Activated B cell treated with CpG ODN at 0.5 μM for 24 hours (primary cell): ENCODE data around the gene CCS. TPM values are rescaled to one million over a fixed set of nuclear protein-coding genes. Genes with fewer than 3 reads are reported as not detected.

ENCODE experiments used
- ATAC-seq: fragments of 200-7000 bp; cut with Tn5 transposase; one replicate; pipeline ENCODE4 v1.10.0; 2021; ENCODE audit warnings: low read depth, mild to moderate bottlenecking, moderate library complexity
- CTCF ChIA-PET: fragments of 350-600 bp; sonication (Branson Sonifier 250); formaldehyde crosslinking; loops from one replicate; lab custom pipeline; 2021; ENCODE audit warnings: antibody characterized with exemption; lab: Charles Lee
- POLR2A ChIA-PET: fragments of 350-600 bp; sonication (Branson Sonifier 250); formaldehyde crosslinking; loops from one replicate; lab custom pipeline; 2021; ENCODE audit warnings: antibody characterized with exemption; lab: Charles Lee
- DNase-seq: peaks from one replicate; pipeline ENCODE4 v3.0.0; 2022
- H3K27ac Mint-ChIP-seq: one replicate; pipeline ENCODE4 v1.8.0; 2020; ENCODE audit warnings: mixed read lengths
- H3K27me3 Mint-ChIP-seq: one replicate; pipeline ENCODE4 v1.8.0; 2021; ENCODE audit warnings: mixed read lengths
- H3K36me3 Mint-ChIP-seq: one replicate; pipeline ENCODE4 v1.8.0; 2021; ENCODE audit warnings: low read depth, mixed read lengths
- H3K4me1 Mint-ChIP-seq: one replicate; pipeline ENCODE4 v1.8.0; 2021; ENCODE audit warnings: mixed read lengths
- H3K4me3 Mint-ChIP-seq: one replicate; pipeline ENCODE4 v1.8.0; 2020; ENCODE audit warnings: mild to moderate bottlenecking, mixed read lengths
- H3K9me3 Mint-ChIP-seq: one replicate; pipeline ENCODE4 v1.8.0; 2020; ENCODE audit warnings: mixed read lengths
- intact Hi-C: fragments of 100-400 bp; cut with micrococcal nuclease; formaldehyde crosslinking; loops from one replicate; pipeline ENCODE4 v1.15.1; 2024
- total RNA-seq: library from RNA; stranded (reverse); gene quantifications from 2 replicates; pipeline ENCODE4 v1.2.3, GENCODE V29; 2022
- TF ChIP-seq, protein P1 (sequence below): fragments of 200-600 bp; IDR thresholded peaks from one replicate; pipeline ENCODE4 v1.8.0; 2022; ENCODE audit warnings: antibody characterized with exemption, mild to moderate bottlenecking

Gene CCS
- total RNA-seq, 1 donor from 2014 or later, result 65.3 TPM

- CTCF ChIA-PET, result no interaction called here
- intact Hi-C loops, result no loop called here
- no peak for DNase-seq
- no peak for ATAC-seq
- no peaks in the 10 kb centered on the region for H3K9me3 Mint-ChIP-seq
- H3K36me3 Mint-ChIP-seq, result no peaks in the 10 kb centered on the region
- H3K27me3 Mint-ChIP-seq, result peaks cover 16% of the 10 kb centered on the region
- POLR2A ChIA-PET, result interaction anchor here (0.6 kb wide), 1 partner anchor 10 kb away, joined by 5 read pairs; the partner anchor contains the start of genes ACTN3 and ZDHHC24
- TF ChIP-seq, protein P1, sequence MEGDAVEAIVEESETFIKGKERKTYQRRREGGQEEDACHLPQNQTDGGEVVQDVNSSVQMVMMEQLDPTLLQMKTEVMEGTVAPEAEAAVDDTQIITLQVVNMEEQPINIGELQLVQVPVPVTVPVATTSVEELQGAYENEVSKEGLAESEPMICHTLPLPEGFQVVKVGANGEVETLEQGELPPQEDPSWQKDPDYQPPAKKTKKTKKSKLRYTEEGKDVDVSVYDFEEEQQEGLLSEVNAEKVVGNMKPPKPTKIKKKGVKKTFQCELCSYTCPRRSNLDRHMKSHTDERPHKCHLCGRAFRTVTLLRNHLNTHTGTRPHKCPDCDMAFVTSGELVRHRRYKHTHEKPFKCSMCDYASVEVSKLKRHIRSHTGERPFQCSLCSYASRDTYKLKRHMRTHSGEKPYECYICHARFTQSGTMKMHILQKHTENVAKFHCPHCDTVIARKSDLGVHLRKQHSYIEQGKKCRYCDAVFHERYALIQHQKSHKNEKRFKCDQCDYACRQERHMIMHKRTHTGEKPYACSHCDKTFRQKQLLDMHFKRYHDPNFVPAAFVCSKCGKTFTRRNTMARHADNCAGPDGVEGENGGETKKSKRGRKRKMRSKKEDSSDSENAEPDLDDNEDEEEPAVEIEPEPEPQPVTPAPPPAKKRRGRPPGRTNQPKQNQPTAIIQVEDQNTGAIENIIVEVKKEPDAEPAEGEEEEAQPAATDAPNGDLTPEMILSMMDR, result no peak
- peaks cover 7% of the 10 kb centered on the region for H3K4me1 Mint-ChIP-seq
- H3K27ac Mint-ChIP-seq, result no peak overlapping the region
- H3K4me3 Mint-ChIP-seq, result no peak overlapping the region
Measured at GRCh38 chr11:66556086-66556485, 36.9 kb upstream of the CCS start.

DNA sequence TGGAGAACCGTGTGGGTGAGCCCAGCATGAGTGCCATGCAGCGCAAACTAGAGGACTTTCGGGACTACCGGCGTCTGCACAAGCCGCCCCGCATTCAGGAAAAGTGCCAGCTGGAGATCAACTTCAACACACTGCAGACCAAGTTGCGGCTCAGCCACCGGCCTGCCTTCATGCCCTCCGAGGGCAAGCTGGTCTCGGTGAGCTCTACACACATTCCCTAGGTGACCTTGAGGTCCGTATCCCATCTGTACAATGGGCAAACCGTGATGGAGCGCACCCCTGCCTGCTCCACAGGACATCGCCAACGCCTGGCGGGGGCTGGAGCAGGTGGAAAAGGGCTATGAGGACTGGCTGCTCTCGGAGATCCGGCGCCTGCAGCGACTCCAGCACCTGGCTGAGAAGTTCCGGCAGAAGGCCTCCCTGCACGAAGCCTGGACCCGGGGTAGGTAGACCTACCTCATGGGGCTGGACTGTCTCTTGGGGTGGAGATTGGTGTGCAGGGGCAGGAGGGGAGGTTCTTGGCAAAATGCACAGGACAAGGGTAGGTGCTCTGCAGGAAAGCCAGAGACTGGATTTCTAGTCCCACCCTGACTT, 35.2 kb upstream of the CCS start:
- Mint-ChIP-seq H3K4me1 (peaks cover 7% of the 10 kb centered on the region), H3K9me3 (no peaks in the 10 kb centered on the region), H3K27me3 (peaks cover 16% of the 10 kb centered on the region), H3K4me3 (no peak overlapping the region), H3K27ac (no peak overlapping the region), H3K36me3 (no peaks in the 10 kb centered on the region)
- ChIA-PET CTCF (no interaction called here), POLR2A (no interaction called here)
- DNase-seq (no peak), ATAC-seq (no peak)
- TF ChIP-seq, protein P1, result no peak
- intact Hi-C loops, result no loop called here

- H3K36me3 Mint-ChIP-seq, result no peaks in the 10 kb centered on the region
- TF ChIP-seq, protein P1, result no peak
- intact Hi-C loops, result no loop called here
- ATAC-seq (peak; percentile 57), DNase-seq (no peak)
- ChIA-PET POLR2A (interaction anchor here (0.6 to 0.9 kb wide), 2 partner anchors 14 to 71 kb away, joined by 3 to 5 read pairs; partner anchors contain the start of gene ZDHHC24), CTCF (no interaction called here)
- no peak overlapping the region for H3K27ac Mint-ChIP-seq
- peaks cover 7% of the 10 kb centered on the region for H3K4me1 Mint-ChIP-seq
- H3K4me3 Mint-ChIP-seq, result no peak overlapping the region
- H3K9me3 Mint-ChIP-seq, result no peaks in the 10 kb centered on the region
- H3K27me3 Mint-ChIP-seq, result peaks cover 16% of the 10 kb centered on the region
Measured at GRCh38 chr11:66559142-66559865, 33.7 kb upstream of the CCS start.

- no peaks in the 10 kb centered on the region for H3K36me3 Mint-ChIP-seq
- ChIA-PET CTCF (no interaction called here), POLR2A (interaction anchor here (0.6 kb wide), 1 partner anchor 70 kb away, joined by 5 read pairs; no protein-coding TSS in a partner anchor)
- no peak overlapping the region for H3K4me3 Mint-ChIP-seq
- ATAC-seq (no peak), DNase-seq (no peak)
- TF ChIP-seq, protein P1, result no peak
- no peaks in the 10 kb centered on the region for H3K9me3 Mint-ChIP-seq
- H3K4me1 Mint-ChIP-seq, result peaks cover 7% of the 10 kb centered on the region
- intact Hi-C loops, result no loop called here
- H3K27me3 Mint-ChIP-seq, result peaks cover 16% of the 10 kb centered on the region
- no peak overlapping the region for H3K27ac Mint-ChIP-seq
Measured at GRCh38 chr11:66559866-66560676, 32.9 kb upstream of the CCS start.
